Measurements from ENCODE around the gene SULF2.

- no peak for TF ChIP-seq POLR2A (IDR thresholded peaks at IDR 0.05)
- TF ChIP-seq CTCF (IDR thresholded peaks at IDR 0.05) = no peak
- no peak for TF ChIP-seq EP300 (IDR thresholded peaks at IDR 0.05)
- TF ChIP-seq POLR2AphosphoS5 (IDR thresholded peaks at IDR 0.05) = no peak
Observed at GRCh38 chr20:47748823-47749222, 36.5 kb downstream of the SULF2 start.
